GM12878 (cell line): ENCODE data around the gene TNXB. TPM values are rescaled to one million over a fixed set of nuclear protein-coding genes. Genes with fewer than 3 reads are reported as not detected.

ENCODE experiments used
- ATAC-seq: fragments of 200-7000 bp; cut with Tn5 transposase; 3 replicates; pipeline ENCODE4 v1.9.1; 2020; ENCODE audit warnings: mild to moderate bottlenecking, moderate library complexity
- BruUV-seq: library from RNA; stranded (reverse); fragments of 400-500 nt; replicated peaks from 2 replicates; lab custom pipeline; 2021; lab: Mats Ljungman, UMichigan
- CTCF ChIA-PET: fragments of 300-600 bp; sonication (Branson Sonifier 250); formaldehyde crosslinking; extraction: SDS; loops from one replicate; lab custom pipeline; 2021; ENCODE audit warnings: inconsistent platforms; lab: Yijun Ruan, JAX
- POLR2A ChIA-PET: fragments of 350-600 bp; formaldehyde crosslinking; extraction: SDS; loops from one replicate; lab custom pipeline; 2021; ENCODE audit warnings: inconsistent platforms; lab: Charles Lee
- RAD21 ChIA-PET: fragments of 300-600 bp; sonication (Branson Sonifier 250); formaldehyde crosslinking; loops from one replicate; lab custom pipeline; 2023; ENCODE audit warnings: antibody characterized with exemption; ENCODE audit not compliant: unreplicated experiment; lab: Charles Lee
- SMC1A ChIA-PET: fragments of 300-600 bp; sonication (Branson Sonifier 250); formaldehyde crosslinking; loops from one replicate; lab custom pipeline; 2023; ENCODE audit not compliant: unreplicated experiment, uncharacterized antibody; lab: Charles Lee
- DNase-seq: peaks from one replicate; pipeline ENCODE4 v3.0.0-alpha.2; 2011; ENCODE audit warnings: low read depth, low spot score
- FAIRE-seq: peaks from 3 replicates; lab custom pipeline; 2011; peaks lifted over from hg19 to GRCh38; lab: Jason Lieb, UNC
- H2AFZ ChIP-seq: 2 replicates; pipeline ENCODE4 v1.6.0; 2011; ENCODE audit warnings: low read depth, low read length, control low read depth; ENCODE audit not compliant: control insufficient read depth
- H3K27ac ChIP-seq: 2 replicates; pipeline ENCODE4 v1.5.1; 2011; ENCODE audit warnings: control low read depth; ENCODE audit not compliant: control insufficient read depth, insufficient read depth
- H3K27me3 ChIP-seq, 2 experiments: replicated peaks in 1 of 2; 2 replicates each; pipeline versions ENCODE4 v1.6.0 to v1.6.1; 2011; ENCODE audit warnings: low read length in 1 of 2; ENCODE audit not compliant: control insufficient read depth in 2 of 2, insufficient read depth in 2 of 2
- H3K36me3 ChIP-seq, 2 experiments: 2 replicates each; pipeline ENCODE4 v1.5.1; 2011; ENCODE audit warnings: low read length in 1 of 2; ENCODE audit not compliant: control insufficient read depth in 2 of 2, insufficient read depth in 2 of 2
- H3K4me1 ChIP-seq: 2 replicates; pipeline ENCODE4 v1.6.1; 2011; ENCODE audit warnings: mild to moderate bottlenecking, low read length, moderate library complexity, mixed read lengths; ENCODE audit not compliant: control insufficient read depth, insufficient read depth
- H3K4me2 ChIP-seq: 2 replicates; pipeline ENCODE4 v1.6.0; 2011; ENCODE audit warnings: control low read depth; ENCODE audit not compliant: control insufficient read depth, insufficient read depth
- H3K4me3 ChIP-seq: fragments of 200-600 bp; sonication (generic); 2 replicates; pipeline ENCODE4 v1.5.1; 2016
- H3K79me2 ChIP-seq: 2 replicates; pipeline ENCODE4 v1.6.0; 2011; ENCODE audit warnings: low read length; ENCODE audit not compliant: control insufficient read depth, insufficient read depth
- H3K9ac ChIP-seq: 2 replicates; pipeline ENCODE4 v1.8.0; 2011; ENCODE audit warnings: low read length, control low read depth, mixed read lengths; ENCODE audit not compliant: control insufficient read depth, insufficient read depth
- H3K9me3 ChIP-seq: replicated peaks from 3 replicates; pipeline ENCODE4 v1.5.1; 2011; ENCODE audit warnings: mild to moderate bottlenecking, low read length; ENCODE audit not compliant: control insufficient read depth, insufficient read depth
- H4K20me1 ChIP-seq: 2 replicates; pipeline ENCODE4 v1.6.0; 2011; ENCODE audit not compliant: control insufficient read depth, insufficient read depth
- CTCF ChIP-seq, 3 experiments: IDR thresholded peaks in 2 of 3; conservative IDR thresholded peaks in 1 of 3; 2 replicates each; pipeline ENCODE4 v1.5.1; 2011; ENCODE audit warnings: low read depth in 3 of 3, low read length in 3 of 3, mild to moderate bottlenecking in 3 of 3, control low read depth in 2 of 3, moderate library complexity in 2 of 3, inconsistent platforms in 1 of 3, mixed read lengths in 1 of 3; ENCODE audit not compliant: control insufficient read depth in 2 of 3, insufficient read depth in 1 of 3; ENCODE audit errors: extremely low read depth in 1 of 3
- ELK1 ChIP-seq: IDR thresholded peaks from 2 replicates; pipeline ENCODE4 v1.6.1; 2012; ENCODE audit warnings: low read depth, low read length, improper control_type of control experiment
- KLF5 ChIP-seq: fragments of 450-650 bp; IDR thresholded peaks from 2 replicates; pipeline ENCODE4 v1.6.1; 2014; ENCODE audit warnings: mild to moderate bottlenecking; ENCODE audit not compliant: partially characterized antibody
- NR2C1 ChIP-seq: fragments of 450-650 bp; IDR thresholded peaks from 2 replicates; pipeline ENCODE4 v1.6.1; 2017; ENCODE audit warnings: antibody characterized with exemption, mild to moderate bottlenecking, moderate library complexity
- NR2F1 ChIP-seq: fragments of 450-650 bp; conservative IDR thresholded peaks from 2 replicates; pipeline ENCODE4 v1.6.1; 2017; ENCODE audit warnings: mild to moderate bottlenecking
- RAD21 ChIP-seq: IDR thresholded peaks from 2 replicates; pipeline ENCODE4 v1.6.1; 2011; ENCODE audit warnings: mild to moderate bottlenecking, low read depth, low read length, moderate library complexity; ENCODE audit not compliant: insufficient read depth
- RCOR1 ChIP-seq: conservative IDR thresholded peaks from 2 replicates; pipeline ENCODE4 v1.6.1; 2012; ENCODE audit warnings: low read depth, low read length, improper control_type of control experiment
- SREBF1 ChIP-seq: IDR thresholded peaks from 2 replicates; pipeline ENCODE4 v1.6.1; 2012; ENCODE audit warnings: mild to moderate bottlenecking, low read length
- STAT3 ChIP-seq: IDR thresholded peaks from 2 replicates; pipeline ENCODE4 v1.6.1; 2011; ENCODE audit warnings: low read depth, low read length, improper control_type of control experiment
- TARDBP ChIP-seq: IDR thresholded peaks from 2 replicates; pipeline ENCODE4 v1.6.1; 2016; ENCODE audit warnings: borderline replicate concordance
- ZNF687 ChIP-seq: fragments of 450-650 bp; IDR thresholded peaks from 2 replicates; pipeline ENCODE4 v1.6.1; 2017; ENCODE audit warnings: mild to moderate bottlenecking, moderate library complexity
- ZZZ3 ChIP-seq: IDR thresholded peaks from 2 replicates; pipeline ENCODE4 v1.6.1; 2011; ENCODE audit warnings: low read depth; ENCODE audit not compliant: control insufficient read depth, insufficient read length
- WGBS: methylation state at CpG from one replicate; pipeline ENCODE4 v1.1.6; 2016; ENCODE audit warnings: low lambda C conversion rate; ENCODE audit not compliant: insufficient replicate concordance, insufficient coverage; ENCODE audit errors: missing lambda C conversion rate; 5-methylcytosine and 5-hydroxymethylcytosine counted together
- in situ Hi-C: fragments of 300-500 bp; cut with MboI; formaldehyde crosslinking; loops from 9 replicates; pipeline ENCODE4 v1.14.3; 2018; ENCODE audit warnings: mixed read lengths
- intact Hi-C: fragments of 100-400 bp; cut with micrococcal nuclease; formaldehyde crosslinking; loops from one replicate; pipeline ENCODE4 v1.14.2; 2022; ENCODE audit not compliant: unreplicated experiment
- polyA plus RNA-seq, 11 experiments: library from polyadenylated mRNA; depleted of rRNA in 4 of 11; unstranded in 6 of 11; stranded (reverse) in 5 of 11; fragments of >200 nt; fragmentation: Nextera tagmentation in 4 of 11; fragmentation: Illumina TruSeq in 1 of 11; extraction: Ambion mirVana in 4 of 11; extraction: Trizol in 1 of 11; gene quantifications; 1 replicate in 1 of 11; 2 replicates in 10 of 11; pipeline versions ENCODE4 v1.2.1 to v1.2.3, GENCODE V29; 2011 to 2016; ENCODE audit warnings: inconsistent platforms in 2 of 11, missing spikeins in 2 of 11, low read depth in 1 of 11
- total RNA-seq, 4 experiments: library from RNA; depleted of rRNA in 3 of 4; stranded (reverse); fragments of >200 nt in 3 of 4; fragmentation: Illumina TruSeq in 1 of 4; extraction: Trizol in 1 of 4; gene quantifications; 2 replicates each; pipeline versions ENCODE4 v1.2.1 to v1.2.3, GENCODE V29; 2013 to 2021
- TF ChIP-seq, protein P1 (sequence below): fragments of 450-650 bp; IDR thresholded peaks from 2 replicates; pipeline ENCODE4 v1.6.1; 2017; ENCODE audit warnings: low read depth, mild to moderate bottlenecking, moderate library complexity

The TNXB gene
- total and polyA plus RNA-seq, 10 of the 15 experiments (the other 5 are each of a cell fraction or from before 2014, with no cell fraction given): 0.03 to 2.5 (median 0.68) TPM; not detected in 2

DNA sequence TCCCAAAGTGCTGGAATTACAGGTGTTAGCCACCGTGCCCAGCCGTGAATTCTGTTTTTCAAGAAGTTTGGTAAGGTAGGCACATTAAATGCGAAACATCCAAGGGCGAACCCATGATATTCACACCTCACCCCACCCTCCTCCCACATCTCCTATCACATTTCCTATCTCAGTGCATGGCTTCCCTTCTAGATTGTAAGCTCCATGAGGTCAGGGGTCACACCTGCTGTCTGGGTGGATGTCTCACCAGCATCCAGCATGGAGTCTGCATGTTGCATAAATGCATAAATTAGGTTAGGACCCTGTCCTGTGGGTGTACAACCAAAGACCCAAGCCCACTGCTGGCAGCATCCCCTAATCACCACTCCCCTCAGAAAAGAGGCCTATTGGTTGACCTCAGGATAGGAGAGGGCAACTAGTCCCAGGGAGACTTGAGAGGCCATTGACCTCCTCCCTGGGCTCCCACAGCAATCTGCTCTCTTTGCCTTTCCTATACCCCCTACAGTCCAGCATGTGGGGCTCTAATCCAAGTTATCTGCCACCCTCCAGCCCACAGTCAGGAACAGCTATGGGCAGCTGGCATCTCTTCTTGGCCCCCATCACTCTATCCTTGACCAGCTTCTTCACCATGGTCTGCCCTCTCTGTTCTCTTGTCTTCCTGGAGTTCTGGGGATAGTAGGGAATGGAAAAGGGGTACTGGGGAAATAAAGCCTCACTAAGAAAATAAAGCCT is 38.4 kb upstream of the TNXB start:
- ATAC-seq (peak; percentile 36; the same call in 1 of the 3 replicates), DNase-seq (no peak), FAIRE-seq (no peak)
- SMC1A ChIA-PET: no interaction called here
- in situ Hi-C loops: no loop called here
- Histone ChIP-seq H3K4me3 (no peak overlapping the region), H3K4me2 (no peak overlapping the region), H3K27me3 (peaks cover 9 to 12% of the 10 kb centered on the region in 2 experiments), H4K20me1 (no peaks in the 10 kb centered on the region), H3K9ac (no peak overlapping the region), H3K9me3 (no peaks in the 10 kb centered on the region; the same call in 2 of the 3 replicates), H2AFZ (no peak overlapping the region), H3K79me2 (no peaks in the 10 kb centered on the region), H3K4me1 (no peaks in the 10 kb centered on the region), H3K36me3 (no peaks in the 10 kb centered on the region), H3K27ac (no peak overlapping the region)
- CTCF ChIA-PET: no interaction called here
- BruUV-seq: no TSS peak
- WGBS: 71% methylated on average over 4 of the region's 4 CpGs
- TF ChIP-seq, protein P1, sequence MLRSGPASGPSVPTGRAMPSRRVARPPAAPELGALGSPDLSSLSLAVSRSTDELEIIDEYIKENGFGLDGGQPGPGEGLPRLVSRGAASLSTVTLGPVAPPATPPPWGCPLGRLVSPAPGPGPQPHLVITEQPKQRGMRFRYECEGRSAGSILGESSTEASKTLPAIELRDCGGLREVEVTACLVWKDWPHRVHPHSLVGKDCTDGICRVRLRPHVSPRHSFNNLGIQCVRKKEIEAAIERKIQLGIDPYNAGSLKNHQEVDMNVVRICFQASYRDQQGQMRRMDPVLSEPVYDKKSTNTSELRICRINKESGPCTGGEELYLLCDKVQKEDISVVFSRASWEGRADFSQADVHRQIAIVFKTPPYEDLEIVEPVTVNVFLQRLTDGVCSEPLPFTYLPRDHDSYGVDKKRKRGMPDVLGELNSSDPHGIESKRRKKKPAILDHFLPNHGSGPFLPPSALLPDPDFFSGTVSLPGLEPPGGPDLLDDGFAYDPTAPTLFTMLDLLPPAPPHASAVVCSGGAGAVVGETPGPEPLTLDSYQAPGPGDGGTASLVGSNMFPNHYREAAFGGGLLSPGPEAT: no peak
- TF ChIP-seq ZNF687 (no peak), STAT3 (no peak), TARDBP (no peak), ZZZ3 (no peak), CTCF (IDR thresholded peaks at IDR 0.05 in 2 of 3, conservative IDR thresholded peaks at IDR 0.05 in 1 of 3; ENCODE audit: control insufficient read depth in 2 of 3, extremely low read depth in 1 of 3, insufficient read depth in 1 of 3, low read depth in 3 of 3, low read length in 3 of 3) (peak in 1 of 3 experiments; percentile 12; a peak in 1 of 6 replicates), RCOR1 (no peak), ELK1 (no peak), KLF5 (no peak), SREBF1 (no peak), NR2C1 (no peak), RAD21 (0 out of 2 replicates have a peak, but pooled peaks have one; percentile 26), NR2F1 (no peak)
- intact Hi-C loops: no loop called here
- RAD21 ChIA-PET: no interaction called here
- POLR2A ChIA-PET: no interaction called here
